Kidney capillary endothelial cell (primary cell): ENCODE data around the gene C1orf146.
"Not testable (repeated sequence)": the region's sequence is repeated elsewhere in the genome, so short reads cannot be mapped to it uniquely, and the experiment has no call there.

ENCODE experiments used
- DNase-seq: peaks from one replicate; pipeline ENCODE4 v3.0.0-alpha.2; 2018; ENCODE audit warnings: low spot score

Gene C1orf146

DNA sequence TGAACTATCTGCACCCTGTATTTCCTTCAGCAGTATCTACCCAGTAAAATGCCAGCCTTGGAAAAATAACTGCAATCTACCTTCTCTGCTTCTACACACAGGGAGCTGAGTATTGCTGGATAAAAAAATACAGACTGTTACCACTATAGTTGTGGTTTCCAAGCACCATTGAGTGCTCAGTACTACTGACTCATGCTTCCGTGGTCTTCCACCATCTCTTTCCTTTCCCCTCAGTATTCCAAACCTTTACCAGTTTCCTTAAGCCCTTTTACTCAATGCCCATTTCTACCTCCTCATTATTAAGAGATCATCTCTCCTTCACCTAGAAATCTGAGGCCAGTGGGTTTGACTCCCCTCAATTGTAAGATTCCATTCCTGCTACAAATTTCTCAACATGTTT, 57.2 kb downstream of the C1orf146 start:
- no peak for DNase-seq

GRCh38 chr1:92276082-92276481, 58.4 kb downstream of the C1orf146 start:
- DNase-seq: no peak

GRCh38 chr1:92277105-92277723, 59.5 kb downstream of the C1orf146 start:
- peak; percentile 83 for DNase-seq

GRCh38 chr1:92279781-92280180, 62.1 kb downstream of the C1orf146 start:
- not testable (repeated sequence) for DNase-seq

GRCh38 chr1:92281411-92281810, 63.7 kb downstream of the C1orf146 start:
- DNase-seq: not testable (repeated sequence)

GRCh38 chr1:92291372-92291999, 73.8 kb downstream of the C1orf146 start:
- DNase-seq: peak; percentile 52
